ENCODE data around the gene LINC00305. TPM values are rescaled to one million over a fixed set of nuclear protein-coding genes. Genes with fewer than 3 reads are reported as not detected.

Gene LINC00305
- polyA plus RNA-seq, 1 experiment, result not detected

GRCh38 chr18:64180171-64180570 lies 31.3 kb upstream of the LINC00305 start:
- Histone ChIP-seq H3K9me3 (ENCODE audit: control insufficient read depth, insufficient read depth, low read length) (peaks cover 15% of the 10 kb centered on the region), H3K27me3 (ENCODE audit: control insufficient read depth, insufficient read depth, low read length) (no peaks in the 10 kb centered on the region), H3K27ac (ENCODE audit: low read depth, low read length) (no peak overlapping the region), H3K4me3 (ENCODE audit: low read depth, low read length) (no peak overlapping the region)
- no peak for TF ChIP-seq CTCF (IDR thresholded peaks at IDR 0.05; ENCODE audit: low read depth, low read length)
- POLR2A ChIA-PET, result no interaction called here
- no peak for DNase-seq (ENCODE audit: low read depth, low spot score)
- CTCF ChIA-PET, result no interaction called here

- ChIA-PET CTCF (no interaction called here), POLR2A (no interaction called here)
- Histone ChIP-seq H3K27ac (ENCODE audit: low read depth, low read length) (no peak overlapping the region), H3K27me3 (ENCODE audit: control insufficient read depth, insufficient read depth, low read length) (no peaks in the 10 kb centered on the region), H3K9me3 (ENCODE audit: control insufficient read depth, insufficient read depth, low read length) (peaks cover 17% of the 10 kb centered on the region; the same call in 1 of the 2 replicates), H3K4me3 (ENCODE audit: low read depth, low read length) (no peak overlapping the region)
- no peak for DNase-seq (ENCODE audit: low read depth, low spot score)
- no peak for TF ChIP-seq CTCF (IDR thresholded peaks at IDR 0.05; ENCODE audit: low read depth, low read length)
These were observed 30.7 kb upstream of the LINC00305 start for GRCh38 chr18:64179556-64180080.

GRCh38 chr18:64178860-64179259 lies 30.0 kb upstream of the LINC00305 start:
- TF ChIP-seq CTCF (IDR thresholded peaks at IDR 0.05; ENCODE audit: low read depth, low read length), result no peak
- ChIA-PET CTCF (no interaction called here), POLR2A (no interaction called here)
- Histone ChIP-seq H3K27me3 (ENCODE audit: control insufficient read depth, insufficient read depth, low read length) (no peaks in the 10 kb centered on the region), H3K4me3 (ENCODE audit: low read depth, low read length) (no peak overlapping the region), H3K9me3 (ENCODE audit: control insufficient read depth, insufficient read depth, low read length) (peaks cover 17% of the 10 kb centered on the region; the same call in 1 of the 2 replicates), H3K27ac (ENCODE audit: low read depth, low read length) (no peak overlapping the region)
- DNase-seq (ENCODE audit: low read depth, low spot score), result no peak

GRCh38 chr18:64175432-64175831 lies 26.5 kb upstream of the LINC00305 start:
- DNase-seq (ENCODE audit: low read depth, low spot score), result no peak
- CTCF ChIA-PET, result no interaction called here
- Histone ChIP-seq H3K9me3 (ENCODE audit: control insufficient read depth, insufficient read depth, low read length) (peaks cover 9% of the 10 kb centered on the region; the same call in 1 of the 2 replicates), H3K27ac (ENCODE audit: low read depth, low read length) (no peak overlapping the region), H3K4me3 (ENCODE audit: low read depth, low read length) (no peak overlapping the region), H3K27me3 (ENCODE audit: control insufficient read depth, insufficient read depth, low read length) (no peaks in the 10 kb centered on the region)
- TF ChIP-seq CTCF (IDR thresholded peaks at IDR 0.05; ENCODE audit: low read depth, low read length), result no peak
- POLR2A ChIA-PET, result no interaction called here

- no peak for DNase-seq (ENCODE audit: low read depth, low spot score)
- H3K27me3 ChIP-seq (ENCODE audit: control insufficient read depth, insufficient read depth, low read length), result no peaks in the 10 kb centered on the region
- no peak overlapping the region for H3K4me3 ChIP-seq (ENCODE audit: low read depth, low read length)
- peaks cover 7% of the 10 kb centered on the region; the same call in 1 of the 2 replicates for H3K9me3 ChIP-seq (ENCODE audit: control insufficient read depth, insufficient read depth, low read length)
- TF ChIP-seq CTCF (IDR thresholded peaks at IDR 0.05; ENCODE audit: low read depth, low read length), result no peak
- ChIA-PET CTCF (no interaction called here), POLR2A (no interaction called here)
- no peak overlapping the region for H3K27ac ChIP-seq (ENCODE audit: low read depth, low read length)
These were observed 22.7 kb upstream of the LINC00305 start for GRCh38 chr18:64171576-64171975.

Measured in AG04450 (cell line).